GM23248 (cell line): ENCODE results near the gene HNRNPLL. TPM values are rescaled to one million over a fixed set of nuclear protein-coding genes. Genes with fewer than 3 reads are reported as not detected.

Experiments
- DNase-seq: peaks from one replicate; pipeline ENCODE4 v3.0.0-alpha.2; 2015
- H2AFZ ChIP-seq: fragments of 200-600 bp; sonication (generic); 2 replicates; pipeline ENCODE4 v1.6.1; 2016; ENCODE audit warnings: antibody characterized with exemption
- H3F3A ChIP-seq: fragments of 200-600 bp; sonication (generic); 2 replicates; pipeline ENCODE4 v1.6.1; 2016; ENCODE audit warnings: mild to moderate bottlenecking, antibody characterized with exemption, mixed run types; ENCODE audit not compliant: insufficient read depth
- H3K27ac ChIP-seq: fragments of 200-600 bp; sonication (generic); 2 replicates; pipeline ENCODE4 v1.5.1; 2016; ENCODE audit warnings: mild to moderate bottlenecking
- H3K27me3 ChIP-seq: fragments of 200-600 bp; sonication (generic); replicated peaks from 2 replicates; pipeline ENCODE4 v1.6.1; 2016; ENCODE audit warnings: mild to moderate bottlenecking; ENCODE audit not compliant: insufficient read depth
- H3K36me3 ChIP-seq: fragments of 200-600 bp; sonication (generic); 2 replicates; pipeline ENCODE4 v1.6.1; 2016; ENCODE audit warnings: low read depth, mild to moderate bottlenecking
- H3K4me1 ChIP-seq: fragments of 200-600 bp; sonication (generic); 2 replicates; pipeline ENCODE4 v1.6.1; 2016; ENCODE audit warnings: mild to moderate bottlenecking; ENCODE audit not compliant: insufficient read depth
- H3K4me2 ChIP-seq: fragments of 200-600 bp; sonication (generic); one replicate; pipeline ENCODE4 v1.6.1; 2016; ENCODE audit warnings: mild to moderate bottlenecking; ENCODE audit not compliant: unreplicated experiment
- H3K4me3 ChIP-seq: fragments of 200-600 bp; sonication (generic); 2 replicates; pipeline ENCODE4 v1.5.1; 2016; ENCODE audit warnings: mild to moderate bottlenecking
- H3K79me2 ChIP-seq: fragments of 200-600 bp; sonication (generic); 2 replicates; pipeline ENCODE4 v1.6.1; 2016; ENCODE audit warnings: mild to moderate bottlenecking; ENCODE audit not compliant: insufficient read depth
- H3K9ac ChIP-seq: fragments of 200-600 bp; sonication (generic); 2 replicates; pipeline ENCODE4 v1.6.1; 2016; ENCODE audit warnings: mild to moderate bottlenecking
- H3K9me2 ChIP-seq: fragments of 200-600 bp; sonication (generic); 2 replicates; pipeline ENCODE4 v1.6.1; 2016; ENCODE audit warnings: mixed run types, mild to moderate bottlenecking, moderate library complexity; ENCODE audit not compliant: insufficient read depth
- H3K9me3 ChIP-seq: fragments of 200-600 bp; sonication (generic); one replicate; pipeline ENCODE4 v1.6.1; 2017; ENCODE audit warnings: low read depth
- H4K20me1 ChIP-seq: fragments of 200-600 bp; sonication (generic); 2 replicates; pipeline ENCODE4 v1.6.0; 2016; ENCODE audit not compliant: insufficient read depth
- EZH2 ChIP-seq: fragments of 200-600 bp; sonication (generic); IDR thresholded peaks from 2 replicates; pipeline ENCODE4 v1.6.1; 2018; ENCODE audit warnings: antibody characterized with exemption, mild to moderate bottlenecking; ENCODE audit not compliant: insufficient read depth, poor library complexity, severe bottlenecking
- EZH2phosphoT487 ChIP-seq: fragments of 200-600 bp; sonication (generic); IDR thresholded peaks from 2 replicates; pipeline ENCODE4 v1.6.1; 2018; ENCODE audit warnings: antibody characterized with exemption, moderate library complexity, mild to moderate bottlenecking, low read depth; ENCODE audit not compliant: insufficient read depth
- WGBS, 2 experiments: methylation state at CpG; one replicate each; pipeline ENCODE4 v1.1.6; 2015 to 2017; ENCODE audit warnings: low lambda C conversion rate in 2 of 2, low coverage in 1 of 2; ENCODE audit errors: missing lambda C conversion rate in 2 of 2; 5-methylcytosine and 5-hydroxymethylcytosine counted together
- in situ Hi-C: fragments of 300-500 bp; cut with MboI; formaldehyde crosslinking; loops from 2 replicates; pipeline ENCODE4 v1.15.0; 2020
- polyA plus RNA-seq: library from polyadenylated mRNA; unstranded; fragments of >200 nt; fragmentation: Nextera tagmentation; extraction: Ambion mirVana; gene quantifications from 2 replicates; pipeline ENCODE4 v1.2.1, GENCODE V29; 2016
- total RNA-seq: library from RNA; depleted of rRNA; stranded (reverse); fragments of >200 nt; shearing (Covaris generic); gene quantifications from 2 replicates; pipeline ENCODE4 v1.2.3, GENCODE V29; 2014

The HNRNPLL gene
- total and polyA plus RNA-seq, 2 experiments from 2014 or later = 31.3 to 42.6 TPM

DNA sequence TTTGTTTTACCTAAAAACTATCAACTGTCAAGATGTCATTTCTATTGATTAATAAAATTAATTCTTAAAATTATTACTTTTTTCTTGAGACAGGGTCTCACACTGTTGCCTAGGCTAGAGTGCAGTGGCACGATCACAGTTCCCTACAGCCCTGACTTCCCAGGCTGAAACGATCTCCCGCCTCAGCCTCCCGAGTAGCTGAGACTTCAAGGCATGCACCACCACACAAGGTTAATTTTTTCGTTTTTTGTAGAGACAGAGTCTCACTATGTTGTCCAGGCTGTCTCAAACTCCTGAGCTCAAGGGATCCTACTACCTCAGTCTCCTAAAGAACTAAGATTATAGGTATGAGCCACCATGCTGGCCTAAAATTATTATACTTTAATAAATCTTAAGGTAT is 18.7 kb downstream of the HNRNPLL start:
- TF ChIP-seq EZH2 = no peak
- TF ChIP-seq EZH2phosphoT487 = no peak
- H3K4me1 ChIP-seq = peaks cover 11% of the 10 kb centered on the region
- H3K36me3 ChIP-seq = peaks cover 19% of the 10 kb centered on the region
- no peaks in the 10 kb centered on the region for H3K9me2 ChIP-seq
- 97 to 99% methylated on average over 5 of the region's 5 CpGs for WGBS, 2 experiments
- no peak overlapping the region for H3K27ac ChIP-seq
- no peaks in the 10 kb centered on the region for H3K27me3 ChIP-seq
- in situ Hi-C loops = no loop called here
- no peaks in the 10 kb centered on the region for H3K9me3 ChIP-seq
- H3K4me2 ChIP-seq = no peak overlapping the region
- H3K4me3 ChIP-seq = no peak overlapping the region
- H3F3A ChIP-seq = peaks cover 14% of the 10 kb centered on the region; the same call in 1 of the 2 replicates
- DNase-seq = no peak
- peaks cover 95% of the 10 kb centered on the region for H3K79me2 ChIP-seq
- H4K20me1 ChIP-seq = peaks cover 5% of the 10 kb centered on the region; the same call in 1 of the 2 replicates
- H3K9ac ChIP-seq = no peak overlapping the region
- no peak overlapping the region for H2AFZ ChIP-seq

DNA sequence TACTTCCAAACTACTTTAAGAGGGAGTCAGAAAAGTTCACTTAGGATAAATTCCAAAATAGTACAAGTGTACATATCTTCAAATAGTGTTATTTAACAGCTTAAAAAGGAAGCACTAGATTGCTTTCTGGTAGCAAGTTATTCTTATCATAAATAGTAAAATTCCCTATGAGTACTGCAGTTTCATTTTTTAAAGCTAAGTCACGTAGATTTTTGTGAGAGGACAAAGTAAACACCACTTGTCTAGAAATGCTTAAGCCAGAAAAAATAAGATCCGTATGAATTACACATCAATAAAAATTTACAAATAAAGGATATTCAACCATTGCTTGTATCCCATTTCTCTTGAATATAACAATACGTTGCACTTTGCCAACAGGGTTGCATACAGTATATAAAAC is 19.2 kb downstream of the HNRNPLL start:
- TF ChIP-seq EZH2 (no peak), EZH2phosphoT487 (no peak)
- no peak overlapping the region for H3K4me2 ChIP-seq
- no peaks in the 10 kb centered on the region for H3K9me3 ChIP-seq
- H2AFZ ChIP-seq = no peak overlapping the region
- DNase-seq = no peak
- 76 to 77% methylated on average over 3 of the region's 3 CpGs for WGBS, 2 experiments
- peaks cover 95% of the 10 kb centered on the region for H3K79me2 ChIP-seq
- peaks cover 11% of the 10 kb centered on the region for H3K4me1 ChIP-seq
- peaks cover 19% of the 10 kb centered on the region for H3K36me3 ChIP-seq
- H3K27me3 ChIP-seq = no peaks in the 10 kb centered on the region
- no peak overlapping the region for H3K9ac ChIP-seq
- peaks cover 14% of the 10 kb centered on the region; the same call in 1 of the 2 replicates for H3F3A ChIP-seq
- H4K20me1 ChIP-seq = peaks cover 5% of the 10 kb centered on the region; the same call in 1 of the 2 replicates
- no peak overlapping the region for H3K27ac ChIP-seq
- no peaks in the 10 kb centered on the region for H3K9me2 ChIP-seq
- H3K4me3 ChIP-seq = no peak overlapping the region
- in situ Hi-C loops = no loop called here

DNA sequence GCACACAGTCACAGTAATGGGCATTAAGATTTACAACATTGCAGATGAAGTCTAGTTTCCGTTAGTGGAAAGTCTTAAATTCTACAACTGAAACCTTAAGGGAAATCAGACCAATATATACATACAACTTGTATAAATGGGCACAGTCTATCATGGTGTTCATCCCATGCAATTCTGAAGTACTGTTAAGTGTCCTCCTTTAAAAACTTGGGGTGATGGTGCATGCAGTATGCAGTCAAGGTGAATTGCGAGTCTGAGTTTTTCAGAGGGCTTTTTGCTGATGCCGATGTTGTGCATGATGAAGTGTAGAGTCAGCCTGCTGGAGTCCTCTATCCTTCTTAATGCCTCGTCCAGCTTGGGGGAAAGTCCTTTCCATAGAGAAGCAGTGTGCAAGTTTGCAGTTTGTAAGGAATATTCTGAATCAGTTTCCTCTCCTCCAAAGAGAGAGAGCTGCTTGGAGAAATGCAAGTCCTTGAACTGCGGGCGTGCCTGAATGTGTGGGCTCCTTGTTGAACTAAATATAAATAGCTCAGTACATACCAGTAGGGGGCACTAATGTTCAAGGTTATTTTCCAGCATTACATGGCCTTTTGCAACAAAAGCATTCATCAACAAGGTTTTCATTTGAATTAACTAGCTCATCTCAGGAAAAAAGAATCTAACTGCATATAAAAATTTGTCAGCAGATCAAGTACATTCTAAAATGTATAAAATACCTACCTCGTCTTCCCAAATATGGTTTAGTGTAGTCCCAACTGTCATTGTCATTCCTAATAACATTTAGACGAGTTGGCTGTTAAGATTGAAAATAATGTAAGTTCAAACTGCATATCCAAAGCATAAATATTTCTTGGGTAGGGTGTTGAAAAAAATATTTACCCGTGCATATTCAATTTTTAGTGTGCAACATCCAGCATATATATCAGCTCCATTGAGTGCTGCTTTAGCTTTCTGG is 21.3 kb downstream of the HNRNPLL start:
- WGBS, 2 experiments = 63 to 68% methylated on average over 9 of the region's 9 CpGs
- Histone ChIP-seq H4K20me1 (peaks cover 5% of the 10 kb centered on the region; the same call in 1 of the 2 replicates), H3F3A (peaks cover 16% of the 10 kb centered on the region; the same call in 1 of the 2 replicates), H3K4me3 (no peak overlapping the region), H3K27ac (no peak overlapping the region), H3K36me3 (peaks cover 26% of the 10 kb centered on the region), H3K4me1 (peaks cover 11% of the 10 kb centered on the region), H3K27me3 (no peaks in the 10 kb centered on the region), H3K9me2 (no peaks in the 10 kb centered on the region), H3K79me2 (peaks cover 95% of the 10 kb centered on the region), H3K9ac (no peak overlapping the region), H3K9me3 (no peaks in the 10 kb centered on the region), H3K4me2 (no peak overlapping the region), H2AFZ (no peak overlapping the region)
- DNase-seq = peak; percentile 80
- in situ Hi-C loops = no loop called here
- TF ChIP-seq EZH2 (no peak), EZH2phosphoT487 (no peak)

DNA sequence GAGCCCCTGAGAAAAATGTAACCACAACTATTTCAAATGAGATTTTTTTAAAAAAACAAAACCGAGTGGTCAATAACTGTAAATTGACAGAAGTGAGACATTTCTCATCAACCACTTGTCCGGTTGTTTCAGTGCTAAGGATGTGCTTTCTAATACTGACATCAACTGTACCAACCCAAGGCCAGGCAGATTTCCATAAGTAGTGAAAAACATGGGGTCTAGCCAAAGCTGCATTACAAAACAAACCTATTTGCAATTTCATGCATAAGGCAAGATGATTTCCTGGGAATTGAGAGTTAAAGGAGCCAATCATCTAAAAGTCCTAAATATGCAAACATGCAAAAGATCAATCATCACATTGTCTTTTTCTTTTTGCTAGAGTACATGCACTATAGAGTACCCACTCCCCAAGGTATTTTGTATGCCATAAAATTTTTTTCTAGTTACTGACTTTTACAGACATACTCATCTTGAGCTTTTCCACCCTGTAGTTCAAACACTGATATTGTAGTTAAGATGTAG is 22.6 kb downstream of the HNRNPLL start:
- Histone ChIP-seq H3K9ac (no peak overlapping the region), H3K4me3 (no peak overlapping the region), H3K27ac (no peak overlapping the region), H2AFZ (no peak overlapping the region), H3K36me3 (peaks cover 26% of the 10 kb centered on the region), H3K4me2 (no peak overlapping the region), H3K79me2 (peaks cover 95% of the 10 kb centered on the region), H3K9me2 (no peaks in the 10 kb centered on the region), H4K20me1 (no peaks in the 10 kb centered on the region), H3K27me3 (no peaks in the 10 kb centered on the region), H3F3A (peaks cover 22% of the 10 kb centered on the region; the same call in 1 of the 2 replicates), H3K9me3 (no peaks in the 10 kb centered on the region), H3K4me1 (peaks cover 3% of the 10 kb centered on the region)
- DNase-seq = no peak
- in situ Hi-C loops = no loop called here
- TF ChIP-seq EZH2phosphoT487 = no peak
- no peak for TF ChIP-seq EZH2
- 64 to 65% methylated on average over 2 of the region's 2 CpGs for WGBS, 2 experiments
